Embryonic facial prominence (tissue), 1 donor: Measurements from ENCODE around the gene KRTAP5-2.

ENCODE experiments used
- DNase-seq: peaks from one replicate; pipeline ENCODE4 v3.0.0-alpha.2; 2016; ENCODE audit errors: extremely low spot score

Gene KRTAP5-2

GRCh38 chr11:1567721-1568100 is 30.4 kb downstream of the KRTAP5-2 start:
- DNase-seq: no peak

- DNase-seq: no peak
Measured at GRCh38 chr11:1567052-1567720, 30.9 kb downstream of the KRTAP5-2 start.

GRCh38 chr11:1566381-1567051 is 31.6 kb downstream of the KRTAP5-2 start:
- DNase-seq: no peak

GRCh38 chr11:1565904-1566247 is 32.2 kb downstream of the KRTAP5-2 start:
- no peak for DNase-seq

- no peak for DNase-seq
Measured at GRCh38 chr11:1565173-1565903, 32.8 kb downstream of the KRTAP5-2 start.

- no peak for DNase-seq
Measured at GRCh38 chr11:1564535-1565172, 33.4 kb downstream of the KRTAP5-2 start.

GRCh38 chr11:1563697-1564534 is 34.2 kb downstream of the KRTAP5-2 start:
- no peak for DNase-seq

GRCh38 chr11:1563149-1563638 is 34.9 kb downstream of the KRTAP5-2 start:
- no peak for DNase-seq

- DNase-seq: no peak
Measured at GRCh38 chr11:1562469-1563148, 35.5 kb downstream of the KRTAP5-2 start.

GRCh38 chr11:1561955-1562354 is 36.1 kb downstream of the KRTAP5-2 start:
- no peak for DNase-seq

- DNase-seq: no peak
Measured at GRCh38 chr11:1561266-1561665, 36.8 kb downstream of the KRTAP5-2 start.

GRCh38 chr11:1560649-1561251 is 37.3 kb downstream of the KRTAP5-2 start:
- no peak for DNase-seq

- DNase-seq: no peak
Measured at GRCh38 chr11:1560002-1560648, 38.0 kb downstream of the KRTAP5-2 start.

- DNase-seq: no peak
Measured at GRCh38 chr11:1559111-1559951, 38.8 kb downstream of the KRTAP5-2 start.

GRCh38 chr11:1558775-1559110 is 39.4 kb downstream of the KRTAP5-2 start:
- DNase-seq: no peak

GRCh38 chr11:1557904-1558774 is 40.0 kb downstream of the KRTAP5-2 start:
- no peak for DNase-seq

GRCh38 chr11:1557051-1557884 is 40.8 kb downstream of the KRTAP5-2 start:
- no peak for DNase-seq
